Measurements from ENCODE around the gene NT5C3B.

The NT5C3B gene

DNA sequence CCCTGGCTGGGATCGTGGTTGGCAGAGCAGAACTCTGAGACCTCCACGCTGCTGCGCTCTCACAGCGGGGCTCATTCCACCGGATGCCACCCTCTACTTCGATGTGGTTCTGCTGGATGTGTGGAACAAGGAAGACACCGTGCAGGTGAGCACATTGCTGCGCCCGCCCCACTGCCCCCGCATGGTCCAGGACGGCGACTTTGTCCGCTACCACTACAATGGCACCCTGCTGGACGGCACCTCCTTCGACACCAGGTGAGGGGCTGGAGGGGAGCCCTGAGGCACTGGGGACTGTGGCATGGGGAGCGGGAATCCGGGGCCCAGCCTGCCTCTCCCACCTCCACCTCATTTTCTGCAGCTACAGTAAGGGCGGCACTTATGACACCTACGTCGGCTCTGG is 18.0 kb downstream of the NT5C3B start:
- H3K9ac ChIP-seq (ENCODE audit: low read length), result no peak overlapping the region
- no peaks in the 10 kb centered on the region for H3K36me3 ChIP-seq (ENCODE audit: insufficient read depth, low read length)
- no peak overlapping the region for H3K4me3 ChIP-seq (ENCODE audit: low read depth in 1 of 2, low read length in 2 of 2)

DNA sequence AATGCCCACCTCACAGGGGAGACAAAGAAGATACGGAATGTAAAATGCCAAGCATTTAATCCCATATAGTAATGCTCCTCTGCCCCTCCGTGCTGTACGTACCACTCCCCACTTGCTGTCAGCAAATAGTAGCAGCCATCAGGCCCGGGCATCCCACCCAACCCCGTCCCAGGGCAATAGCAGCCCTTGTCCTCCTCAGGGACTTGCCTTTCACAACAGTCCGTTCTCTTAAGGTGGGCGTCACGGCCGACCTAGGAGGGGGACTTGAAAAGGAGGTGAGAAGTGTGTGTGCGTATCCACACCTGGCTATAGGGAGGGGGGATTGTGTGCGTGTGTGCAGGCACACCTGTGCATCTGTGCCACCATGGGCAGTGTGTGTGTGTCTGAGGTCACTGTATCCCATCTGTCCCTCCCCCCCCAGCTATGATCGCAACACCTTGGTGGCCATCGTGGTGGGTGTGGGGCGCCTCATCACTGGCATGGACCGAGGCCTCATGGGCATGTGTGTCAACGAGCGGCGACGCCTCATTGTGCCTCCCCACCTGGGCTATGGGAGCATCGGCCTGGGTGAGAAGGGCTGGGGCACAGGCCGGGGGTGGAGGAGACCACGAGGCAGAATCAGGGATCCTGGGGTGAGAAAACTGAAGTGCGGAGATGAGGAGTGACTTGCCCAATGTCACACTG is 19.3 kb downstream of the NT5C3B start:
- H3K9ac ChIP-seq (ENCODE audit: low read length), result no peak overlapping the region
- no peak overlapping the region for H3K27ac ChIP-seq (ENCODE audit: low read depth, low read length)
- H3K4me3 ChIP-seq (ENCODE audit: low read depth in 1 of 2, low read length in 2 of 2), result no peak overlapping the region

More for the DNA sequence above, 18.0 kb downstream of the NT5C3B start:
- Histone ChIP-seq H3K27ac (ENCODE audit: low read depth, low read length) (no peak overlapping the region), H3K4me1 (ENCODE audit: insufficient read depth, low read length) (peaks cover 8% of the 10 kb centered on the region), H3K27me3 (ENCODE audit: control insufficient read depth in 1 of 2, insufficient read depth in 2 of 2, low read length in 2 of 2) (no peaks in the 10 kb centered on the region), H3K9me3 (ENCODE audit: low read length) (no peaks in the 10 kb centered on the region)

DNA sequence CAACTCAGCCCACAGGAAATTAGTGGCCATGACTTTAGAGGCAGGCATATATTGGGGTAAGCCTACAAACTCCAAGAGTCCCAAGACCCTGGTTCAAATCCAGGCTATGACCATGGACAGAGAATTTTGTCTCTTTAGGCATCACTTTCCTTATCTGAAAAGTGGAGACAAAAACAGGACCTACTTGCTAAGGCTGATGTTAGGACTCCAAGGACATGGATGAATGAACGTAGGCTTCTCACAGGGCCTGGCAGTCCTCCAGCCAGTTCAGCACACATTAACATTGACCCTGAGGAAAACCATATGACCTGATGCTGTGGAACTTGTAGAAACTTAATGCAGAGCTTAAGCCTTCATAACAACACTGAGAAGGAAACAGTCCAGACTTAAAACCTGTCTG is 21.8 kb downstream of the NT5C3B start:
- no peak overlapping the region for H3K27ac ChIP-seq (ENCODE audit: low read depth, low read length)
- H3K27me3 ChIP-seq (ENCODE audit: control insufficient read depth in 1 of 2, insufficient read depth in 2 of 2, low read length in 2 of 2), result no peaks in the 10 kb centered on the region
- no peaks in the 10 kb centered on the region for H3K9me3 ChIP-seq (ENCODE audit: low read length)
- H3K4me1 ChIP-seq (ENCODE audit: insufficient read depth, low read length), result peaks cover 20% of the 10 kb centered on the region
- no peak overlapping the region for H3K4me3 ChIP-seq (ENCODE audit: low read depth in 1 of 2, low read length in 2 of 2)
- H3K36me3 ChIP-seq (ENCODE audit: insufficient read depth, low read length), result no peaks in the 10 kb centered on the region
- no peak overlapping the region for H3K9ac ChIP-seq (ENCODE audit: low read length)

More for the DNA sequence above, 19.3 kb downstream of the NT5C3B start:
- Histone ChIP-seq H3K27me3 (ENCODE audit: control insufficient read depth in 1 of 2, insufficient read depth in 2 of 2, low read length in 2 of 2) (no peaks in the 10 kb centered on the region), H3K9me3 (ENCODE audit: low read length) (no peaks in the 10 kb centered on the region), H3K4me1 (ENCODE audit: insufficient read depth, low read length) (peaks cover 13% of the 10 kb centered on the region), H3K36me3 (ENCODE audit: insufficient read depth, low read length) (no peaks in the 10 kb centered on the region)

DNA sequence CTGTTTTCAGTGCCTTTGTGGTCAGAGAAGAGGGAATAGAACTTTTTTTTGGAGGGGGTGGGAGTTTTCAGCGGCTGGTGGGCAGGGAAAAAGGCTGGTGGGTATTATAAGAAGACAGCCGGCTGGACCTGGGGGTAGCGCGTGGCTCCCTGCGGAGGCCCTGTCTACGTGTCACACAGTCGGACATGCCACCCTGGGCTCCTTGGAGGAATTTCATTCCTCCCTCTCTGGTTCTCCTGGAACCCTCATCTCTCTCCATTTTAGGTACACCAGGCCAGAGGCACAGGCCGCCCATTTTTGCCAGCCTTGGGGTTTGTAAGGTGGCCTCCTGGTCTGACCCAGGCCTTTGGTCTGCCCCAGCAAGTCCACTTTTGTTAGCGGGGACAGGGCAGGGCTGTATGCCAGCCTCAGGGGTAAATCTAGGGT is 22.3 kb downstream of the NT5C3B start:
- no peaks in the 10 kb centered on the region for H3K9me3 ChIP-seq (ENCODE audit: low read length)
- H3K36me3 ChIP-seq (ENCODE audit: insufficient read depth, low read length), result no peaks in the 10 kb centered on the region
- peak overlapping the region; percentile 45 for H3K9ac ChIP-seq (ENCODE audit: low read length)
- peak overlapping the region; percentile 78 for H3K27ac ChIP-seq (ENCODE audit: low read depth, low read length)
- peaks cover 20% of the 10 kb centered on the region for H3K4me1 ChIP-seq (ENCODE audit: insufficient read depth, low read length)
- H3K27me3 ChIP-seq (ENCODE audit: control insufficient read depth in 1 of 2, insufficient read depth in 2 of 2, low read length in 2 of 2), result no peaks in the 10 kb centered on the region
- H3K4me3 ChIP-seq (ENCODE audit: low read depth in 1 of 2, low read length in 2 of 2), result peak overlapping the region; percentile 38 to 90

DNA sequence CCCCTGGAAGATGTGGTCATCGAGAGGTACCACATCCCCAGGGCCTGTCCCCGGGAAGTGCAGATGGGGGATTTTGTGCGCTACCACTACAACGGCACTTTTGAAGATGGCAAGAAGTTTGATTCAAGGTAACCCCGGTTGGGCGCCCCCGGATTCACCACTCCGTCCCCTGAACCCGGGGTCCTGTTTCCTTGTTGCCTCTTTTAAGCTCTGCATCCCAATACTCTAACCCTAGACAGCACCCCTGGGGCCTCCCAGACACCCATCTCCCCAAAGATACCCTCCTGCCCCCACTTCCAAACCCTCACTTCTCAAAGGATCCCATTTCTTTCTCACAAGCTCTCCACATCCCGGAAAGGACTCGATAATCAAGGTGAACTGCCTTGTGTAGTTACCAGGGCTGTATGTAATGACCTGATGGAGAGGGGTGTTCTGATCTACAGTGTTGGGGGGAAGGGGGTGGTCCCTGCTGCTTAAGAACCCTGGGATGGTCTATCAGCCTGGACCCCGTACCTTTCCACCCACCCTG is 22.8 kb downstream of the NT5C3B start:
- Histone ChIP-seq H3K27ac (ENCODE audit: low read depth, low read length) (peak overlapping the region; percentile 78), H3K4me3 (ENCODE audit: low read depth in 1 of 2, low read length in 2 of 2) (peak overlapping the region; percentile 38 to 90), H3K4me1 (ENCODE audit: insufficient read depth, low read length) (peaks cover 20% of the 10 kb centered on the region), H3K27me3 (ENCODE audit: control insufficient read depth in 1 of 2, insufficient read depth in 2 of 2, low read length in 2 of 2) (no peaks in the 10 kb centered on the region), H3K9ac (ENCODE audit: low read length) (peak overlapping the region; percentile 45), H3K9me3 (ENCODE audit: low read length) (no peaks in the 10 kb centered on the region), H3K36me3 (ENCODE audit: insufficient read depth, low read length) (no peaks in the 10 kb centered on the region)

DNA sequence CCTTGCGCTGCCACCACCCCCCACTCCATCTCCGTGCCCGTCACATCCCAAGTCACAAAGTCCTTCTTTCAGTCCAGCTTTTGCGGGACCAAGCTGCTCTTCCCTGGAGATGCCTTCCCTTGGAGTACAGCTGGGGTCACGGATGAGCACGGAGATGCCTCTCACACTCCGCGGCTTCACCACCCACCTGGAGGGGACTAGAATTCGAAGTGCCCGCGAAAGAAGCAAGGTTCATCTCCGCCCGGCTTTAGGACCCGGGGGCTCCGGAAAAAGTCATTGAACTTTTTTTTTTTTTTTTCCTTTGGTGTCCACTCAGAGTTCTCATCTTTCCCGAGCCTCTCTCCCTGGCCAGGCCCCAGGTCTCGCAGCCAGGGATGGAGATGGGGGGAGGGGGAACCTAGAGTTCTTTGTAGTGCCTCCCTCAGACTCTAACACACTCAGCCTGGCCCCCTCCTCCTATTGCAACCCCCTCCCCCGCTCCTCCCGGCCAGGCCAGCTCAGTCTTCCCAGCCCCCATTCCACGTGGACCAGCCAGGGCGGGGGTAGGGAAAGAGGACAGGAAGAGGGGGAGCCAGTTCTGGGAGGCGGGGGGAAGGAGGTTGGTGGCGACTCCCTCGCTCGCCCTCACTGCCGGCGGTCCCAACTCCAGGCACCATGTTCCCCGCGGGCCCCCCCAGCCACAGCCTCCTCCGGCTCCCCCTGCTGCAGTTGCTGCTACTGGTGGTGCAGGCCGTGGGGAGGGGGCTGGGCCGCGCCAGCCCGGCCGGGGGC is 23.5 kb downstream of the NT5C3B start, which contains the start of gene FKBP10:
Gene FKBP10 (plus strand): TSS at position 624 of the 771 bp plus-strand sequence. CDS start 31 bp downstream, at position 655.
- Histone ChIP-seq H3K27me3 (ENCODE audit: control insufficient read depth in 1 of 2, insufficient read depth in 2 of 2, low read length in 2 of 2) (no peaks in the 10 kb centered on the region), H3K9me3 (ENCODE audit: low read length) (no peaks in the 10 kb centered on the region), H3K27ac (ENCODE audit: low read depth, low read length) (peak within 1 kb of the TSS; percentile 78), H3K9ac (ENCODE audit: low read length) (peak within 1 kb of the TSS; percentile 45), H3K36me3 (ENCODE audit: insufficient read depth, low read length) (no peaks in the 10 kb centered on the region), H3K4me1 (ENCODE audit: insufficient read depth, low read length) (peaks cover 20% of the 10 kb centered on the region), H3K4me3 (ENCODE audit: low read depth in 1 of 2, low read length in 2 of 2) (peak within 1 kb of the TSS; percentile 85 to 90)

DNA sequence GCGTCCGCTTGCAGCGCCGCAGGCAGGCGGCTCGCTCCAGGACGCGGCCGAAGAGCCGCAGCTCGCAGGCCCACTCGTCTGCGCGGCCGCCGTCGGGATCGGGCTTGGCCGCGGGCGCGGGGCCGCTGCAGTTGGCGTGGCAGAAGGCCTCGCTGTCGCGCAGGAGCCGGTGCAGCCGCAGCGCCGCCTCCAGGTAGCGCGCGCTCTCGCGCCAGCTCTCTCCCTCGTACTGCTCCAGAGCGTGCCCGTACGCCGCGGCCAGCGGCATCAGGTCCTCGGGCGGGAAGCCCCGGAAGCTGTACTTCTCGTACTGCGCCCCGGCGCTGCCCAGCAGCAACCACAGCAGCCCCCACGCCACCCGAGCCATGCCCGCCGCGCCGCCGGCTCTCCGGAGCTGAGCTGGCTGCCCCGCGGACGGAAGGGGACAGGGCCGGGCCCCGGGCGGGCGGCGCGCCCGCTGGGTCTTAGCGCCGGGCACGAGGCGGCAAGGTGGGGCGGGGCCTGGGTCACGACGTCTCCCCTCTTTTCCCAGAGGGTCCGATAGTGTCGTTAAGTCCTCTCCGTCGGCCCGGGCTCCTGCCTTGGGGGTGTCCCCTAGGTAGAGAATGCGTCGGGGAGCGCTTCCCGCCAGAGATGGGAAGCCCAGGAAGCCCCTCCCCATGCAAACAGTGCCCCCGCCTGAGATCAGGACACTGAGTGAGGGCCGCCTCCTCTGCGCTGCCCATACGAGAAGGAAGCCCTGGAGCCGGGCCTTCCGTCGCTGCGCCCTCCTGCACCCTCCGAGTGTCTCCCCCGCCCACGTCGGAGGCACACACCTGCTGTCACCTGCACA is 24.3 kb downstream of the NT5C3B start, which contains the start of gene P3H4:
Gene P3H4 (minus strand): TSS at position 401 of the 832 bp plus-strand sequence. CDS start 34 bp downstream, at position 367.
- H3K27ac ChIP-seq (ENCODE audit: low read depth, low read length), result peak within 1 kb of the TSS; percentile 78
- no peaks in the 10 kb centered on the region for H3K9me3 ChIP-seq (ENCODE audit: low read length)
- no peak within 1 kb of the TSS for H3K9ac ChIP-seq (ENCODE audit: low read length)
- H3K4me1 ChIP-seq (ENCODE audit: insufficient read depth, low read length), result peaks cover 20% of the 10 kb centered on the region
- no peaks in the 10 kb centered on the region for H3K27me3 ChIP-seq (ENCODE audit: control insufficient read depth in 1 of 2, insufficient read depth in 2 of 2, low read length in 2 of 2)
- H3K36me3 ChIP-seq (ENCODE audit: insufficient read depth, low read length), result no peaks in the 10 kb centered on the region
- peak within 1 kb of the TSS; percentile 85 to 90 for H3K4me3 ChIP-seq (ENCODE audit: low read depth in 1 of 2, low read length in 2 of 2)

DNA sequence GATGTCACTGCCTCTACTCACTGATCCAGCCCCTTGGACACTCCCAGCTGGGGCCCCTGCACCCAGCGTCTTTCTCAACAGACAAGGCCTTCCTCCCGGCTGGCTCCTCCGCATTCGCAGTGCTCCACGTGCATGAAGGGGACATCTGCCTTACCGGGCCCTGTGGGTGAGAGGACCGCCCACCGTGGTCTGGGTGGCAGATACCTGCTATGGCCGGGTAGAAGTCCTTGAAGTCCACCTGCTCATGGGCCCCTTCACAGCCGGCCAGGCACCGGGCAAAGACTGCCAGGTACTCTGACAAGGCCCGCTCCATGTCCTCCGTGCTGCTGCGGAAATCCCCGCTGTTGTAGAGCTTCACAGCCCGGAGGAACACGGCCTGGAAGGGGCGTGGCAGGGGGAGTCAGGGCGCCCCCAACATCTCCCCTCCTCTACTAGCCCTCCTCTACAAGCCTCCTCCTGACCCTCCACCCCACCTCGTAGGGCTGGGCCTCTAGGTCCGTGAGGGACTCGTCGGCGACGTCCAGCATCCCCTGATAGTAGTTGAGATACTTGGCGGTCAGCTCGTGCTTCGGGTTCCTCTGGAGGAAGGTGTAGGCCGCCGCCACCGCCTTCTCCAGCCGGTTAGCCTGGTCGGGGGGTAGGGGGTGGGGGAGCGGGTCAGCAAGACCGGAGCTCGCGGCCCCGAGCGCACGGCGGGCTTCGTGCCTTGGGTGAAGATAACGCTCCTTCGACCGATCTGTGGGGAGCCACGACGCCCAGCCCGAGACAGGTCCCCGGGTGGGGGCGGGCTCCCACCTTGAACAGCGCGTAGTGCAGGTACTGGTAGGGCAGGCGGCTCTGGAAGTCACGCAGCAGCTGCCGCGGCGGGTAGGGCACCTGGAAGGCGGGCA is 25.1 kb downstream of the NT5C3B start:
- Histone ChIP-seq H3K9me3 (ENCODE audit: low read length) (no peaks in the 10 kb centered on the region), H3K27me3 (ENCODE audit: control insufficient read depth in 1 of 2, insufficient read depth in 2 of 2, low read length in 2 of 2) (no peaks in the 10 kb centered on the region), H3K4me1 (ENCODE audit: insufficient read depth, low read length) (peaks cover 20% of the 10 kb centered on the region), H3K27ac (ENCODE audit: low read depth, low read length) (peak overlapping the region; percentile 78), H3K9ac (ENCODE audit: low read length) (no peak overlapping the region), H3K4me3 (ENCODE audit: low read depth in 1 of 2, low read length in 2 of 2) (peak overlapping the region; percentile 85 to 90), H3K36me3 (ENCODE audit: insufficient read depth, low read length) (no peaks in the 10 kb centered on the region)

DNA sequence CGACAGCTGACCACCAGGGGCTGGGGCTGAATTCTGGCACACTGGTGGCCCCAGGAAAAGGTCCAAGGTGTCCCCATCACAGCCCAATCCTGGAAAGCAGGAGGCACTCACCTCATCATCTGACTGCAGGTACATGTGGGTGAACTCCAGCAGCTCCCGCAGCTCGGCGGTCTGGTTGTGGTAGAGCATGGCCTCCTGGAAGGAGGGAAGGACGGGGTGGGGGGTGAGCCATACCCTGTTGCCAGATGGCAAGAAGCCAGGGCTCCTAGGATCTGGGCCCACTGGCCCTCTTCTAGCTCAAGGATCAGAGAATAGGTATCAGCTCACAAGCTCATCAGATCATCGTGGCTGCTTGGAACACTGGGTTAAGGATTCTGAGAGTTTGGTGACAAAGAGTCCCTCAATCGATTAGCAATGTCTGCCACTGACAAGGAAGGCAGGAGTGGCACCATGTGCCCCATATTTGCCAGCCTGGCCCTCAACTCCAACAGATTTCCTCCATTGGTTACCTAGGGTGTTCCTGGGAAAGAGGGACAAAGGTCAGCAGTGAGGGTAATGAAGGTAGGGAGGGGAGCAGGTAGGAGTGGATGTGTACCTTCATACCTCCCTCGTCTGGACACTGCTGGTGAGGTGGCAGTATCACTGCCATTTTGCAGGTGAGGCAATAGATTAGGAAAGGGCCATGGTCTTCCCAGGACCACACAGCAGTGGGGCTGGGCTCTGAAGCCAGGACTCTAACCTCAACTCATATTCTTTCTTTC is 29.2 kb downstream of the NT5C3B start:
- H3K4me3 ChIP-seq (ENCODE audit: low read depth in 1 of 2, low read length in 2 of 2), result no peak overlapping the region
- H3K27me3 ChIP-seq (ENCODE audit: control insufficient read depth in 1 of 2, insufficient read depth in 2 of 2, low read length in 2 of 2), result no peaks in the 10 kb centered on the region
- no peak overlapping the region for H3K27ac ChIP-seq (ENCODE audit: low read depth, low read length)
- H3K9ac ChIP-seq (ENCODE audit: low read length), result no peak overlapping the region
- peaks cover 6% of the 10 kb centered on the region for H3K4me1 ChIP-seq (ENCODE audit: insufficient read depth, low read length)
- no peaks in the 10 kb centered on the region for H3K9me3 ChIP-seq (ENCODE audit: low read length)
- no peaks in the 10 kb centered on the region for H3K36me3 ChIP-seq (ENCODE audit: insufficient read depth, low read length)

All from muscle layer of colon (tissue), 2 donors.